ENCODE data around the gene CFAP92.

- no peak for TF ChIP-seq CTCF (IDR thresholded peaks at IDR 0.05)
- TF ChIP-seq POLR2A (IDR thresholded peaks at IDR 0.05): no peak
- TF ChIP-seq POLR2AphosphoS5 (IDR thresholded peaks at IDR 0.05): no peak
These were observed 123.5 kb downstream of the CFAP92 start for GRCh38 chr3:128870347-128870746.

Data from sigmoid colon (tissue), 4 donors.